Epithelial cell of proximal tubule (primary cell): ENCODE measurements around the gene MSLN. TPM values are rescaled to one million over a fixed set of nuclear protein-coding genes. Genes with fewer than 3 reads are reported as not detected.

Source experiments
- DNase-seq: peaks from one replicate; pipeline ENCODE4 v3.0.0-alpha.2; 2011; ENCODE audit warnings: low read depth
- H3K4me3 ChIP-seq: 2 replicates; pipeline ENCODE4 v1.5.1; 2011; ENCODE audit warnings: low read depth, mild to moderate bottlenecking, low read length
- CTCF ChIP-seq: conservative IDR thresholded peaks from 2 replicates; pipeline ENCODE4 v1.5.1; 2012; ENCODE audit warnings: low read depth, mild to moderate bottlenecking, low read length
- total RNA-seq: library from RNA; depleted of rRNA; stranded (reverse); fragments of >200 nt; gene quantifications from 2 replicates; pipeline ENCODE4 v1.2.3, GENCODE V29; 2015

The MSLN gene
- total RNA-seq, 1 donor from 2014 or later, result 29.7 TPM

GRCh38 chr16:715477-716199 lies 44.9 kb upstream of the MSLN start:
- TF ChIP-seq CTCF, result peak; percentile 14
- H3K4me3 ChIP-seq, result peak overlapping the region; percentile 69
- DNase-seq, result no peak

- no peak for DNase-seq
- peak overlapping the region; percentile 69 for H3K4me3 ChIP-seq
- no peak for TF ChIP-seq CTCF
Observed at GRCh38 chr16:716200-716568, 44.4 kb upstream of the MSLN start.

- no peak overlapping the region for H3K4me3 ChIP-seq
- no peak for DNase-seq
- TF ChIP-seq CTCF, result no peak
Observed at GRCh38 chr16:716768-717325, 43.7 kb upstream of the MSLN start.

- no peak overlapping the region for H3K4me3 ChIP-seq
- TF ChIP-seq CTCF, result no peak
- no peak for DNase-seq
Observed at GRCh38 chr16:717450-718245, 42.9 kb upstream of the MSLN start.

GRCh38 chr16:718389-718788 lies 42.1 kb upstream of the MSLN start:
- no peak for DNase-seq
- no peak overlapping the region for H3K4me3 ChIP-seq
- TF ChIP-seq CTCF, result no peak

GRCh38 chr16:718922-719321 lies 41.6 kb upstream of the MSLN start:
- no peak for DNase-seq
- TF ChIP-seq CTCF, result no peak
- no peak overlapping the region for H3K4me3 ChIP-seq
